Measurements from ENCODE around the gene VAPB. TPM values are rescaled to one million over a fixed set of nuclear protein-coding genes. Genes with fewer than 3 reads are reported as not detected.

VAPB gene
- total RNA-seq, 1 experiment from 2014 or later: 46.6 TPM

DNA sequence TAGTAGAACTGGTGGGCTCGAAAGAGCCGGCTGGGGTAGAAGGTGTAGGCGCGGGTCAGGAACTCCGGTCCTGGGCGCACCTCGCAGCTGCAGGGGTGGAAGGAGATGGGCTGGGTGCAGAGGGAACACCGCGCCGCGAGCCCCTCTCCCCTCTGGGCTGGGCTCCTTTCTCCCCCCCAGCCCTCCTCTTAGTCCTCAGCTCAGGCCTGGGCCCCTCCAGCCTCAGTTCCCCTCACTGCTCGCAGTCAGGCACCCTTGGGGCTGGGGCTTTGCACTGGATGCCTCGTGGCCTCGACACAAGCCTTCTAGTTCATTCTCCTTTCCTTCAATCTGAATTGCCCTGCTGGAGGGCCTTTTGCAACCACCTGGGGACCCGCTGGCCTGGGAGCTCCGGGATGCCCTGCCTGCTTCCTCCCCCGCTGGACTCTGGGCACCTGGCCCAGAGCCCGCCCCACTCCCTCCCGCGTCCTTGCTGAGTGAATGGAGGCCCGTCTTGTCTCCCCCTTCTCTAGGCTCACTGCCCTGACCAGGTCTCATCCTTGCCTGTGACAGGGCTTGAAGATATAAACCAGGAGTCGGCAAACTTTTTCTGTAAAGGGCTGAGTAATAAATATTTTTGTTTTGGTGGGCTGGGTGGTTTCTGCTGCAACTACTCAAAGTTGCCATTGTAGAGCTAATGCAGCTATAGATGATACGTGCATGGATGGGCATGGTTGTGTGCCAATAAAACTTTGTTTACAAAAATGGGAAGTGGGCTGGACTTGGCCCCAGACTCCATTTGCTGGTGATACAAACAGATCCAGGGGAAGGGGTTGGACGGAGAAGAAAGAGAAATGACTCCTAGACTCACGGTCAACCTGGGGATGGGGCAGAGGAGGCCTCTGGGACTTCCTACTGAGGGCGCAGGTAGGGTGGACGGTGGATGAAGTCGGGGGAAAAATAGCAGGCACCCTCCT, 78.8 kb downstream of the VAPB start (continued):
- TF ChIP-seq, protein P1, sequence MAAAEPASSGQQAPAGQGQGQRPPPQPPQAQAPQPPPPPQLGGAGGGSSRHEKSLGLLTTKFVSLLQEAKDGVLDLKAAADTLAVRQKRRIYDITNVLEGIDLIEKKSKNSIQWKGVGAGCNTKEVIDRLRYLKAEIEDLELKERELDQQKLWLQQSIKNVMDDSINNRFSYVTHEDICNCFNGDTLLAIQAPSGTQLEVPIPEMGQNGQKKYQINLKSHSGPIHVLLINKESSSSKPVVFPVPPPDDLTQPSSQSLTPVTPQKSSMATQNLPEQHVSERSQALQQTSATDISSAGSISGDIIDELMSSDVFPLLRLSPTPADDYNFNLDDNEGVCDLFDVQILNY (CRISPR knock-in tag; IDR thresholded peaks at IDR 0.05): no peak
- TF ChIP-seq, protein P2, sequence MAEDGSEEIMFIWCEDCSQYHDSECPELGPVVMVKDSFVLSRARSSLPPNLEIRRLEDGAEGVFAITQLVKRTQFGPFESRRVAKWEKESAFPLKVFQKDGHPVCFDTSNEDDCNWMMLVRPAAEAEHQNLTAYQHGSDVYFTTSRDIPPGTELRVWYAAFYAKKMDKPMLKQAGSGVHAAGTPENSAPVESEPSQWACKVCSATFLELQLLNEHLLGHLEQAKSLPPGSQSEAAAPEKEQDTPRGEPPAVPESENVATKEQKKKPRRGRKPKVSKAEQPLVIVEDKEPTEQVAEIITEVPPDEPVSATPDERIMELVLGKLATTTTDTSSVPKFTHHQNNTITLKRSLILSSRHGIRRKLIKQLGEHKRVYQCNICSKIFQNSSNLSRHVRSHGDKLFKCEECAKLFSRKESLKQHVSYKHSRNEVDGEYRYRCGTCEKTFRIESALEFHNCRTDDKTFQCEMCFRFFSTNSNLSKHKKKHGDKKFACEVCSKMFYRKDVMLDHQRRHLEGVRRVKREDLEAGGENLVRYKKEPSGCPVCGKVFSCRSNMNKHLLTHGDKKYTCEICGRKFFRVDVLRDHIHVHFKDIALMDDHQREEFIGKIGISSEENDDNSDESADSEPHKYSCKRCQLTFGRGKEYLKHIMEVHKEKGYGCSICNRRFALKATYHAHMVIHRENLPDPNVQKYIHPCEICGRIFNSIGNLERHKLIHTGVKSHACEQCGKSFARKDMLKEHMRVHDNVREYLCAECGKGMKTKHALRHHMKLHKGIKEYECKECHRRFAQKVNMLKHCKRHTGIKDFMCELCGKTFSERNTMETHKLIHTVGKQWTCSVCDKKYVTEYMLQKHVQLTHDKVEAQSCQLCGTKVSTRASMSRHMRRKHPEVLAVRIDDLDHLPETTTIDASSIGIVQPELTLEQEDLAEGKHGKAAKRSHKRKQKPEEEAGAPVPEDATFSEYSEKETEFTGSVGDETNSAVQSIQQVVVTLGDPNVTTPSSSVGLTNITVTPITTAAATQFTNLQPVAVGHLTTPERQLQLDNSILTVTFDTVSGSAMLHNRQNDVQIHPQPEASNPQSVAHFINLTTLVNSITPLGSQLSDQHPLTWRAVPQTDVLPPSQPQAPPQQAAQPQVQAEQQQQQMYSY (CRISPR knock-in tag; IDR thresholded peaks at IDR 0.05): no peak

DNA sequence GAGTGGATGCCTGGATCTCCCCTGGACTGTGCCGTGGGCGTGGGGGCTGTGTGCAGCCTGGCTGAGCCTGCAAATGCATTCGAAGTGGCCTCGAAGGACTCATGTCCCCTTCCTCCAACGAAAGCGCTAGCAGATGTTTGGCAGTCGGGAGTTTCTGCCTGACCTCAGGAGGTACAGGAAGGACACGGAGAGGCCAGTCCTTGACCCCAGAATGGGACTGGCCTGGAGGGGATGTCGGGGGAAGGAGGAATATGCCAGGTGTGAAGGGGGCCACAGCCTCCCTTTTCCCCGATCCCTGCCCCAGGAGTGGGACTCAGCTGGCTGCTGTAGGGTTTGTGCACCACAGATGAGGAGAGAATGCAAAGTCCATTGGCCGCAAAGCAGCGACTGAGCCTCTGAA, 80.6 kb downstream of the VAPB start:
- ChIA-PET CTCF (interaction anchor here (1.1 kb wide), 1 partner anchor 89 kb away, joined by 5 read pairs; no protein-coding TSS in a partner anchor), POLR2A (no interaction called here)
- Mint-ChIP-seq H3K4me3 (no peak overlapping the region), H3K27ac (no peak overlapping the region), H3K27me3 (ENCODE audit: low read depth) (no peaks in the 10 kb centered on the region), H3K4me1 (0 out of 2 replicates have a peak, but pooled peaks cover 4% of the 10 kb centered on the region), H3K36me3 (no peaks in the 10 kb centered on the region), H3K9me3 (no peaks in the 10 kb centered on the region)
- TF ChIP-seq, protein P3, sequence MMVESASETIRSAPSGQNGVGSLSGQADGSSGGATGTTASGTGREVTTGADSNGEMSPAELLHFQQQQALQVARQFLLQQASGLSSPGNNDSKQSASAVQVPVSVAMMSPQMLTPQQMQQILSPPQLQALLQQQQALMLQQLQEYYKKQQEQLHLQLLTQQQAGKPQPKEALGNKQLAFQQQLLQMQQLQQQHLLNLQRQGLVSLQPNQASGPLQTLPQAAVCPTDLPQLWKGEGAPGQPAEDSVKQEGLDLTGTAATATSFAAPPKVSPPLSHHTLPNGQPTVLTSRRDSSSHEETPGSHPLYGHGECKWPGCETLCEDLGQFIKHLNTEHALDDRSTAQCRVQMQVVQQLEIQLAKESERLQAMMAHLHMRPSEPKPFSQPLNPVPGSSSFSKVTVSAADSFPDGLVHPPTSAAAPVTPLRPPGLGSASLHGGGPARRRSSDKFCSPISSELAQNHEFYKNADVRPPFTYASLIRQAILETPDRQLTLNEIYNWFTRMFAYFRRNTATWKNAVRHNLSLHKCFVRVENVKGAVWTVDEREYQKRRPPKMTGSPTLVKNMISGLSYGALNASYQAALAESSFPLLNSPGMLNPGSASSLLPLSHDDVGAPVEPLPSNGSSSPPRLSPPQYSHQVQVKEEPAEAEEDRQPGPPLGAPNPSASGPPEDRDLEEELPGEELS (CRISPR knock-in tag; IDR thresholded peaks at IDR 0.05): no peak
- TF ChIP-seq ZNF396 (CRISPR knock-in tag; IDR thresholded peaks at IDR 0.05; ENCODE audit: borderline replicate concordance) (no peak), ZNF671 (CRISPR knock-in tag; IDR thresholded peaks at IDR 0.05) (no peak), SMAD3 (CRISPR knock-in tag; IDR thresholded peaks at IDR 0.05; ENCODE audit: borderline replicate concordance) (no peak), NFE2L1 (CRISPR knock-in tag; IDR thresholded peaks at IDR 0.05) (no peak), ZNF423 (CRISPR knock-in tag; IDR thresholded peaks at IDR 0.05) (no peak), ZNF232 (CRISPR knock-in tag; IDR thresholded peaks at IDR 0.05) (no peak)
- TF ChIP-seq, protein P4, sequence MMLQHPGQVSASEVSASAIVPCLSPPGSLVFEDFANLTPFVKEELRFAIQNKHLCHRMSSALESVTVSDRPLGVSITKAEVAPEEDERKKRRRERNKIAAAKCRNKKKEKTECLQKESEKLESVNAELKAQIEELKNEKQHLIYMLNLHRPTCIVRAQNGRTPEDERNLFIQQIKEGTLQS (CRISPR knock-in tag; conservative IDR thresholded peaks at IDR 0.05): no peak
- TF ChIP-seq, protein P5, sequence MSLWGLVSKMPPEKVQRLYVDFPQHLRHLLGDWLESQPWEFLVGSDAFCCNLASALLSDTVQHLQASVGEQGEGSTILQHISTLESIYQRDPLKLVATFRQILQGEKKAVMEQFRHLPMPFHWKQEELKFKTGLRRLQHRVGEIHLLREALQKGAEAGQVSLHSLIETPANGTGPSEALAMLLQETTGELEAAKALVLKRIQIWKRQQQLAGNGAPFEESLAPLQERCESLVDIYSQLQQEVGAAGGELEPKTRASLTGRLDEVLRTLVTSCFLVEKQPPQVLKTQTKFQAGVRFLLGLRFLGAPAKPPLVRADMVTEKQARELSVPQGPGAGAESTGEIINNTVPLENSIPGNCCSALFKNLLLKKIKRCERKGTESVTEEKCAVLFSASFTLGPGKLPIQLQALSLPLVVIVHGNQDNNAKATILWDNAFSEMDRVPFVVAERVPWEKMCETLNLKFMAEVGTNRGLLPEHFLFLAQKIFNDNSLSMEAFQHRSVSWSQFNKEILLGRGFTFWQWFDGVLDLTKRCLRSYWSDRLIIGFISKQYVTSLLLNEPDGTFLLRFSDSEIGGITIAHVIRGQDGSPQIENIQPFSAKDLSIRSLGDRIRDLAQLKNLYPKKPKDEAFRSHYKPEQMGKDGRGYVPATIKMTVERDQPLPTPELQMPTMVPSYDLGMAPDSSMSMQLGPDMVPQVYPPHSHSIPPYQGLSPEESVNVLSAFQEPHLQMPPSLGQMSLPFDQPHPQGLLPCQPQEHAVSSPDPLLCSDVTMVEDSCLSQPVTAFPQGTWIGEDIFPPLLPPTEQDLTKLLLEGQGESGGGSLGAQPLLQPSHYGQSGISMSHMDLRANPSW (CRISPR knock-in tag; conservative IDR thresholded peaks at IDR 0.05; ENCODE audit: low read depth): no peak
- ATAC-seq: no peak
- no peak for DNase-seq (ENCODE audit: low spot score)

Measured in WTC11 (cell line).